ENCODE results near the gene PTCD2.
"Not testable (repeated sequence)": the region's sequence is repeated elsewhere in the genome, so short reads cannot be mapped to it uniquely, and the experiment has no call there.

Gene PTCD2

GRCh38 chr5:72298711-72299110 lies 21.5 kb upstream of the PTCD2 start:
- DNase-seq = no peak

GRCh38 chr5:72300590-72301339 lies 19.4 kb upstream of the PTCD2 start:
- no peak for DNase-seq

- DNase-seq = no peak
Observed at GRCh38 chr5:72301557-72301956, 18.6 kb upstream of the PTCD2 start.

- DNase-seq = no peak
Observed at GRCh38 chr5:72302171-72302570, 18.0 kb upstream of the PTCD2 start.

GRCh38 chr5:72305194-72306142 lies 14.7 kb upstream of the PTCD2 start:
- no peak for DNase-seq

GRCh38 chr5:72307573-72307967 lies 12.6 kb upstream of the PTCD2 start:
- DNase-seq = no peak

- DNase-seq = peak; percentile 80
Observed at GRCh38 chr5:72307968-72308852, 12.0 kb upstream of the PTCD2 start.

- no peak for DNase-seq
Observed at GRCh38 chr5:72308853-72309191, 11.4 kb upstream of the PTCD2 start.

- no peak for DNase-seq
Observed at GRCh38 chr5:72313141-72313540, 7.0 kb upstream of the PTCD2 start.

GRCh38 chr5:72314571-72315172 lies 5.5 kb upstream of the PTCD2 start:
- no peak for DNase-seq

GRCh38 chr5:72319435-72319975 lies 668 bp upstream of the PTCD2 start:
- DNase-seq = not testable (repeated sequence)

GRCh38 chr5:72324189-72324825 lies 4.1 kb downstream of the PTCD2 start:
- DNase-seq = no peak

- no peak for DNase-seq
Observed at GRCh38 chr5:72325566-72326305, 5.6 kb downstream of the PTCD2 start.

GRCh38 chr5:72326306-72326649 lies 6.1 kb downstream of the PTCD2 start:
- DNase-seq = no peak

GRCh38 chr5:72328172-72328571 lies 8.0 kb downstream of the PTCD2 start:
- DNase-seq = no peak

- no peak for DNase-seq
Observed at GRCh38 chr5:72330712-72331111, 10.5 kb downstream of the PTCD2 start.

- no peak for DNase-seq
Observed at GRCh38 chr5:72337159-72337558, 17.0 kb downstream of the PTCD2 start.

- no peak for DNase-seq
Observed at GRCh38 chr5:72338689-72339209, 18.6 kb downstream of the PTCD2 start.

- no peak for DNase-seq
Observed at GRCh38 chr5:72346398-72346797, 26.2 kb downstream of the PTCD2 start.

GRCh38 chr5:72347801-72348308 lies 27.7 kb downstream of the PTCD2 start:
- no peak for DNase-seq

GRCh38 chr5:72351376-72351775 lies 31.2 kb downstream of the PTCD2 start:
- DNase-seq = no peak

All from cortex of kidney (tissue), 1 donor.